Hypothalamus (tissue), 51 donors: ENCODE data around the gene ANKMY1.
A peak's percentile ranks its signal among the peaks of the same experiment; 100 is the strongest.
"Not testable (repeated sequence)": the region's sequence is repeated elsewhere in the genome, so short reads cannot be mapped to it uniquely, and the experiment has no call there.

Source experiments
- DNase-seq, 51 donors: peaks; one replicate each; lab custom pipeline; 2025; lab: John Stamatoyannopoulos, UW

Gene ANKMY1

GRCh38 chr2:240569523-240569997 lies 11.8 kb upstream of the ANKMY1 start:
- DNase-seq, result no peak

DNA sequence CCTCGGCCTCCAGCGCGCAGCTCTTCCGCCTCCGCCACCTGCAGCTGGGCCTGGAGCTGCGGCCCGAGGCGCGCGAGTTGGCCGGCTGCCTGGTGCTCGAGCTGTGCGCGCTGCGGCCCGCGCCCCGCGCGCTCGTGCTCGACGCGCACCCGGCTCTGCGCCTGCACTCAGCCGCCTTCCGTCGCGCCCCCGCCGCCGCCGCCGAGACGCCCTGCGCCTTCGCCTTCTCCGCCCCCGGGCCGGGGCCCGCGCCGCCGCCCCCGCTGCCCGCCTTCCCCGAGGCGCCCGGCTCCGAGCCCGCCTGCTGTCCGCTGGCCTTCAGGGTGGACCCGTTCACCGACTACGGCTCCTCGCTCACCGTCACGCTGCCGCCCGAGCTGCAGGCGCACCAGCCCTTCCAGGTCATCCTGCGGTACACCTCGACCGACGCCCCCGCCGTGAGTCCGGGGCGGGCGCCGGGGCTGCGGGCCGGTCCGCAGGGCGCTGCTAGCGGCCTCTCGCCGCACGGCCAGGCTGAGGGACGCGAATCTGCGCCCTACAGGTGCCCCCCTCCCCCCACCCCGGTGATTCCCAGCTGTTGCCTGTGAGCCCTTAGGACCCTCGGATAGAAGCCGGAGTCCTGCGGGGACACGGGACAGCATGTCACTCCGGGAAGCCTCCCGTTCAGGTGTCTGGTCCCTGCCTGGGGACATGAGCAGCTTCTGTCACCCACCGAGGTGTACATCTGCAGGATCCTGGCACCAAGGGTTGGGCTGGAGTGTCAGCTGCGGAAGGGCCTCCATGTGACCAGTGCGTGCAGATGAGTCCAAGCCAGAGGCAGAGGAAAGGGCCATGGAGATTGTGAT lies 11.1 kb upstream of the ANKMY1 start:
- peak in 34 of 51 donors; percentile 15 to 79 (median 50) for DNase-seq

GRCh38 chr2:240567872-240568677 lies 10.3 kb upstream of the ANKMY1 start, which contains the start of gene RNPEPL1:
Gene RNPEPL1 (plus strand): TSS chr2:240568484. CDS start chr2:240568587, 103 bp downstream.
- peak in 12 of 51 donors; percentile 18 to 67 (median 51) for DNase-seq

- DNase-seq, result peak in 2 of 51 donors; percentile 27 to 30
Measured at GRCh38 chr2:240567137-240567871, 9.5 kb upstream of the ANKMY1 start.

- peak in 50 of 51 donors; percentile 24 to 91 (median 74) for DNase-seq
Measured at GRCh38 chr2:240566203-240567136, 8.7 kb upstream of the ANKMY1 start.

GRCh38 chr2:240565333-240566202 lies 7.8 kb upstream of the ANKMY1 start:
- DNase-seq, result peak in 13 of 51 donors; percentile 27 to 51 (median 36)

GRCh38 chr2:240564561-240565332 lies 7.0 kb upstream of the ANKMY1 start:
- no peak for DNase-seq

- DNase-seq, result no peak
Measured at GRCh38 chr2:240563951-240564560, 6.3 kb upstream of the ANKMY1 start.

DNA sequence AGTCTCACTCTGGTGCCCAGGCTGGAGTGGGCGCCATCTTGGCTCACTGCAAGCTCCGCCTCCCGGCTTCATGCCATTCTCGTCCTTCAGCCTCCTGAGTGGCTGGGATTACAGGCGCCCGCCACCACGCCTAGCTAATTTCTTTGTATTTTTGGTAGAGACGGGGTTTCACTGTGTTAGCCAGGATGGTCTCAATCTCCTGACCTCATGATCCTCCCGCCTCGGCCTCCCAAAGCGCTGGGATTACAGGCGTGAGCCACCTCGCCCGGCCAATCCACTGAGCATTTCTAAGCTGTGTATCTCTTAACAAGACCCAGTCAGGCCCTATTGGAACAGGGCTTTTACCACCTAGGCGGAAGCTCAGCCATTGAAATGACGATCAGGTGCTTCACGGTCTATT lies 5.4 kb upstream of the ANKMY1 start:
- not testable (repeated sequence) for DNase-seq

DNA sequence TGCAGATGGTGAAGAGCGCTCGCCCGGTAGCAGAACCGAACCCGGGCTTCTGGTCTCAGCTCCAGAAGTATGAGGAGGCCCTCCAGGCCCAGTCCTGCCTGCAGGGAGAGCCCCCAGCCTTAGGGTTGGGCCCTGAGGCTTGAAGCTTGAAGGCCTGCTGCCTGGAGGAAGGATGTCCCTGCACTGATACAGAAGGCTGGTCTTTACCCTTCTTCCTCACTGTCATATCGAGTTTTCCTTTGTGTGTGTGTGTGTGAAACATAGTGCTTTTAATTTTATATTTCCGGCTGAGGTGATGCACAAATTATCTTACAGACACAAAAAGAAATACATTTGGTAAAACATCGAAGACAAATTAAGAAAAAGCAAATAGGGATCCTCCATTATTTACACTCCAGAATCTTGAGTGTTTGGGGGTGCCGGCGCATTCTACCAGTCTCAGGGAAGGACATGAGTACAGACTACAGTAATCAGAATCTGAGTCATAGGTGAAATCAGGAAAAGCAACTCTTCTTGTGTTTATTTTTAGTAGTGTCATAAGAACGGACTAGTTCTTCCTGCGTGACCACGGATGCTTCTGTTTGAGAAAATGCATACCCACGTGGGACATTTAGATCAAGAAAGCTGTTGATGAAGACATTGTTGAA lies 3.7 kb upstream of the ANKMY1 start:
- no peak for DNase-seq

DNA sequence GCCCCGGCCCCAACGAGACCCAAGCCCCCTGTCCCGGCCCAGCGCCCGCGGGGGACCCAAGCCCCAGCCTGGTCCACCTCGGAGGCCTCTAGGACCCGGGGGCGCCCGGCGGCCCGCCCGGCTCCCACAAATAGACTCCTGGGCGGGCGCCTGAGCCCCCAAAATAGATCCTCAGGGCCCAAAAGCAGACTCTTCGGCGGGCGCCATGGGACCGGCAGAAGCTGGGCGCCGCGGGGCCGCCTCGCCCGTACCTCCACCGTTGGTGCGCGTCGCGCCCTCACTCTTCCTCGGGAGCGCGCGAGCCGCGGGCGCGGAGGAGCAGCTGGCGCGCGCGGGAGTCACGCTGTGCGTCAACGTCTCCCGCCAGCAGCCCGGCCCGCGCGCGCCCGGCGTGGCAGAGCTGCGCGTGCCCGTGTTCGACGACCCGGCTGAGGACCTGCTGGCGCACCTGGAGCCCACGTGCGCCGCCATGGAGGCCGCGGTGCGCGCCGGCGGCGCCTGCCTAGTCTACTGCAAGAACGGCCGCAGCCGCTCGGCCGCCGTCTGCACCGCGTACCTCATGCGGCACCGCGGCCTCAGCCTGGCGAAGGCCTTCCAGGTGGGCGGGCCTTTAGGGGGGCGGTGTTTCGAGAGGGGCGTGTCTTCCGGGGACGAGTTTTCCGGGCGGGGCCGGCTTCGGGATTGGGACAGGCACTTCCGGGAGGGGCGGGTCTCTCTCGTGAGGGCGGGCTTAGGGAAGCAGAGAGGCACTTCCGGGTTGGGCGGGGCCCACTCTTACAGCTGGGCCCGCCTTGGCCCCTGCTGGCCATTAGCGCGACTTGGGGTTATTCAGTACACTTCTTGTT lies 2.9 kb upstream of the ANKMY1 start:
- peak; percentile 62 to 100 (median 97) for DNase-seq

GRCh38 chr2:240560084-240560479 lies 2.3 kb upstream of the ANKMY1 start, which contains the start of gene DUSP28:
Gene DUSP28 (plus strand): TSS chr2:240560357. CDS start chr2:240560685, 328 bp downstream.
- peak in 50 of 51 donors; percentile 29 to 96 (median 84) for DNase-seq

DNA sequence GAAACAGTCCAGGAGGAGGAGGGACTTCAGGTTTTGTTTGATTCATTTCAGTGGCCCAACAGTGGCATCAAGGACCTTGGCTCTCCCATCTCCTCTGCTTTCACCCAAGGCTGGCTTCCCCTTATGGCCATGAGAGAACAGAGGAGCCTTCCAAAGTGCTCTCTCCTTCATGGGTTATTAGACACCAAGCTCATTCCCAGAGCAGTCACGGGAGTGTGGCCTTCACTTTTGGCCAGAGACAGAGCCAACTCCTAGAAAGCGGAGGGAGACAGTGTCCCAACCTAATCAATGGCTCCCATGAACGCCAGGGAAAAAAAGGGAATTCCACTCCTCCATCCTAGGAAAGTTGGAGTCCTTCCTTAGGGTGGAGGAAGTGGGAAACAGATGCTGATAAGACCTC lies 1.5 kb upstream of the ANKMY1 start:
- no peak for DNase-seq

DNA sequence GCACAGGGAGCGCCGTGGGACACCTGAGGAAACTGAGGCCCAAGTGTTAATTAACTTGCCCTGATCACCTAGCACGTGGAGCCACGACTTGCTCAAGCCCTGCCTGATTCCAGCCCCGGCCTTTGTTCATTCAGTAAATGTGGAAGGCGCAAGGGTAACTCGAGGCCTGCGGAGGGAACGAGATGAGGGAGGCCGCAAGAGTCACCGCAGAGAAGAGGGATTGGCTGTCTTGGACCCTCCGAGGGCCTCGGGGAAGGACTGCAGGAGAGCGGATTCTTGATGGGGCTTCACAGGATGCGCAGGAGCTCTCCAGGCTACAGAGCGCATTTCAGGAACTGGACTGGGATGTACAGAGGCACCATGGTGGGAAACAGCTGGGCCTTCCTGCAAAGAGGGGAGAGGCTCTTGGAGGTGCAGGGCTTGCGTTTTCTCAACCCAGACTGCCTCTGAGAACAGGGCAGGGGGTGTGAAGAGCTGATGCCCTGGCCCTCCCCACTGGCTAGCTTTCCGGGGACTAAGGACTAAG lies 511 bp upstream of the ANKMY1 start:
- DNase-seq, result no peak

GRCh38 chr2:240557101-240557751 lies 562 bp downstream of the ANKMY1 start:
- no peak for DNase-seq
